Activated naive CD8-positive, alpha-beta T cell treated with anti-CD3 and anti-CD28 coated beads for 36 hours (primary cell): ENCODE data around the gene IFITM10. TPM values are rescaled to one million over a fixed set of nuclear protein-coding genes. Genes with fewer than 3 reads are reported as not detected.

Source experiments
- DNase-seq: peaks from one replicate; pipeline ENCODE4 v3.0.0; 2021
- H3K27ac Mint-ChIP-seq: one replicate; pipeline ENCODE4 v1.8.0; 2022; ENCODE audit warnings: mild to moderate bottlenecking, moderate library complexity, mixed read lengths
- H3K27me3 Mint-ChIP-seq: one replicate; pipeline ENCODE4 v1.8.0; 2022; ENCODE audit warnings: mild to moderate bottlenecking, mixed read lengths
- H3K36me3 Mint-ChIP-seq: one replicate; pipeline ENCODE4 v1.8.0; 2021; ENCODE audit warnings: mild to moderate bottlenecking, mixed read lengths
- H3K4me1 Mint-ChIP-seq: one replicate; pipeline ENCODE4 v1.8.0; 2021; ENCODE audit warnings: mixed read lengths
- H3K4me3 Mint-ChIP-seq: one replicate; pipeline ENCODE4 v1.8.0; 2022; ENCODE audit warnings: mild to moderate bottlenecking, moderate library complexity, mixed read lengths
- H3K9me3 Mint-ChIP-seq: one replicate; pipeline ENCODE4 v1.8.0; 2022; ENCODE audit warnings: mixed read lengths
- total RNA-seq, 2 experiments: library from RNA; stranded (reverse); gene quantifications; one replicate each; pipeline ENCODE4 v1.2.3, GENCODE V29; 2021

IFITM10 gene
- total RNA-seq, 2 experiments from 2014 or later: not detected

GRCh38 chr11:1707751-1708150 is 42.6 kb downstream of the IFITM10 start:
- H3K9me3 Mint-ChIP-seq: peaks cover 3% of the 10 kb centered on the region
- H3K4me1 Mint-ChIP-seq: peaks cover 19% of the 10 kb centered on the region
- no peaks in the 10 kb centered on the region for H3K27me3 Mint-ChIP-seq
- no peak overlapping the region for H3K4me3 Mint-ChIP-seq
- no peak overlapping the region for H3K27ac Mint-ChIP-seq
- no peak for DNase-seq
- no peaks in the 10 kb centered on the region for H3K36me3 Mint-ChIP-seq

GRCh38 chr11:1706634-1707400 is 43.6 kb downstream of the IFITM10 start:
- Mint-ChIP-seq H3K36me3 (peaks cover 3% of the 10 kb centered on the region), H3K4me1 (peaks cover 22% of the 10 kb centered on the region), H3K27me3 (no peaks in the 10 kb centered on the region), H3K27ac (peak overlapping the region; percentile 26), H3K4me3 (no peak overlapping the region), H3K9me3 (peaks cover 8% of the 10 kb centered on the region)
- DNase-seq: peak; percentile 23

GRCh38 chr11:1705126-1706052 is 45.0 kb downstream of the IFITM10 start:
- Mint-ChIP-seq H3K36me3 (peaks cover 4% of the 10 kb centered on the region), H3K27ac (peak overlapping the region; percentile 45), H3K4me1 (peaks cover 35% of the 10 kb centered on the region), H3K9me3 (peaks cover 11% of the 10 kb centered on the region), H3K27me3 (no peaks in the 10 kb centered on the region), H3K4me3 (no peak overlapping the region)
- DNase-seq: peak; percentile 24

- Mint-ChIP-seq H3K9me3 (peaks cover 11% of the 10 kb centered on the region), H3K4me1 (peaks cover 35% of the 10 kb centered on the region), H3K4me3 (no peak overlapping the region), H3K27me3 (no peaks in the 10 kb centered on the region), H3K36me3 (peaks cover 4% of the 10 kb centered on the region), H3K27ac (no peak overlapping the region)
- no peak for DNase-seq
Measured at GRCh38 chr11:1703146-1703545, 47.2 kb downstream of the IFITM10 start.

GRCh38 chr11:1702506-1702905 is 47.9 kb downstream of the IFITM10 start:
- DNase-seq: no peak
- no peak overlapping the region for H3K4me3 Mint-ChIP-seq
- no peaks in the 10 kb centered on the region for H3K27me3 Mint-ChIP-seq
- H3K9me3 Mint-ChIP-seq: peaks cover 11% of the 10 kb centered on the region
- no peak overlapping the region for H3K27ac Mint-ChIP-seq
- H3K36me3 Mint-ChIP-seq: peaks cover 4% of the 10 kb centered on the region
- peaks cover 35% of the 10 kb centered on the region for H3K4me1 Mint-ChIP-seq

GRCh38 chr11:1701091-1701807 is 49.1 kb downstream of the IFITM10 start:
- peaks cover 11% of the 10 kb centered on the region for H3K9me3 Mint-ChIP-seq
- no peaks in the 10 kb centered on the region for H3K27me3 Mint-ChIP-seq
- H3K4me1 Mint-ChIP-seq: peaks cover 31% of the 10 kb centered on the region
- no peak overlapping the region for H3K4me3 Mint-ChIP-seq
- DNase-seq: peak; percentile 36
- no peak overlapping the region for H3K27ac Mint-ChIP-seq
- H3K36me3 Mint-ChIP-seq: peaks cover 4% of the 10 kb centered on the region

GRCh38 chr11:1699771-1700170 is 50.6 kb downstream of the IFITM10 start:
- Mint-ChIP-seq H3K27me3 (no peaks in the 10 kb centered on the region), H3K27ac (no peak overlapping the region), H3K9me3 (peaks cover 11% of the 10 kb centered on the region), H3K36me3 (peaks cover 4% of the 10 kb centered on the region), H3K4me3 (no peak overlapping the region), H3K4me1 (peaks cover 16% of the 10 kb centered on the region)
- DNase-seq: no peak

GRCh38 chr11:1696608-1697570 is 53.5 kb downstream of the IFITM10 start, which contains the start of gene KRTAP5-6:
Gene KRTAP5-6, plus strand, starts transcription at chr11:1697195. Its CDS starts 51 bp downstream, at chr11:1697246.
- no peak for DNase-seq
- peaks cover 14% of the 10 kb centered on the region for H3K27me3 Mint-ChIP-seq
- no peak within 1 kb of the TSS for H3K27ac Mint-ChIP-seq
- peaks cover 18% of the 10 kb centered on the region for H3K4me1 Mint-ChIP-seq
- H3K9me3 Mint-ChIP-seq: peaks cover 4% of the 10 kb centered on the region
- no peak within 1 kb of the TSS for H3K4me3 Mint-ChIP-seq
- peaks cover 1% of the 10 kb centered on the region for H3K36me3 Mint-ChIP-seq

GRCh38 chr11:1695548-1696108 is 54.8 kb downstream of the IFITM10 start:
- H3K27ac Mint-ChIP-seq: no peak overlapping the region
- peaks cover 5% of the 10 kb centered on the region for H3K4me1 Mint-ChIP-seq
- H3K9me3 Mint-ChIP-seq: no peaks in the 10 kb centered on the region
- DNase-seq: no peak
- peaks cover 27% of the 10 kb centered on the region for H3K27me3 Mint-ChIP-seq
- H3K36me3 Mint-ChIP-seq: no peaks in the 10 kb centered on the region
- H3K4me3 Mint-ChIP-seq: no peak overlapping the region

GRCh38 chr11:1694846-1695547 is 55.4 kb downstream of the IFITM10 start:
- Mint-ChIP-seq H3K4me1 (peaks cover 4% of the 10 kb centered on the region), H3K27ac (no peak overlapping the region), H3K36me3 (no peaks in the 10 kb centered on the region), H3K9me3 (no peaks in the 10 kb centered on the region), H3K27me3 (peaks cover 33% of the 10 kb centered on the region), H3K4me3 (no peak overlapping the region)
- no peak for DNase-seq

GRCh38 chr11:1694064-1694845 is 56.1 kb downstream of the IFITM10 start:
- peak; percentile 83 for DNase-seq
- Mint-ChIP-seq H3K4me1 (peaks cover 4% of the 10 kb centered on the region), H3K36me3 (no peaks in the 10 kb centered on the region), H3K27me3 (peaks cover 40% of the 10 kb centered on the region), H3K9me3 (no peaks in the 10 kb centered on the region), H3K27ac (no peak overlapping the region), H3K4me3 (no peak overlapping the region)

GRCh38 chr11:1693327-1694063 is 56.9 kb downstream of the IFITM10 start:
- H3K27ac Mint-ChIP-seq: peak overlapping the region; percentile 43
- H3K9me3 Mint-ChIP-seq: no peaks in the 10 kb centered on the region
- peaks cover 4% of the 10 kb centered on the region for H3K4me1 Mint-ChIP-seq
- H3K27me3 Mint-ChIP-seq: peaks cover 48% of the 10 kb centered on the region
- peak; percentile 78 for DNase-seq
- peak overlapping the region; percentile 69 for H3K4me3 Mint-ChIP-seq
- no peaks in the 10 kb centered on the region for H3K36me3 Mint-ChIP-seq
